H1 (cell line): ENCODE results near the gene ANK2. TPM values are rescaled to one million over a fixed set of nuclear protein-coding genes. Genes with fewer than 3 reads are reported as not detected.

Experiments used
- CTCF ChIA-PET: fragments of 300-600 bp; sonication (Branson Sonifier 250); formaldehyde crosslinking; loops from one replicate; lab custom pipeline; 2021; ENCODE audit not compliant: partially characterized antibody; lab: Charles Lee
- POLR2A ChIA-PET: fragments of 300-600 bp; sonication (Branson Sonifier 250); formaldehyde crosslinking; loops from one replicate; lab custom pipeline; 2021; ENCODE audit warnings: inconsistent platforms; ENCODE audit not compliant: partially characterized antibody; lab: Charles Lee
- DNase-seq, 2 experiments: peaks; one replicate each; pipeline versions ENCODE4 v3.0.0 to v3.0.0-alpha.2; 2010 to 2022; ENCODE audit warnings: low spot score in 2 of 2, low read depth in 1 of 2, mixed read lengths in 1 of 2
- FAIRE-seq: peaks from 2 replicates; lab custom pipeline; 2011; peaks lifted over from hg19 to GRCh38; lab: Jason Lieb, UNC
- H2AFZ ChIP-seq: 2 replicates; pipeline ENCODE4 v1.8.1; 2012; ENCODE audit warnings: low read length, inconsistent platforms
- H2AK5ac ChIP-seq: 2 replicates; pipeline ENCODE4 v1.6.1; 2013; ENCODE audit warnings: low read depth, low read length
- H2BK120ac ChIP-seq: replicated peaks from 2 replicates; pipeline ENCODE3; 2013; ENCODE audit warnings: low read depth, low read length, inconsistent platforms
- H2BK12ac ChIP-seq: 2 replicates; pipeline ENCODE4 v1.6.1; 2013; ENCODE audit warnings: low read depth, low read length
- H2BK15ac ChIP-seq: 2 replicates; pipeline ENCODE4 v1.6.1; 2013; ENCODE audit warnings: low read length
- H2BK20ac ChIP-seq: 2 replicates; pipeline ENCODE4 v1.6.1; 2013; ENCODE audit warnings: low read length
- H2BK5ac ChIP-seq: 2 replicates; pipeline ENCODE4 v1.6.1; 2013; ENCODE audit warnings: low read depth, low read length
- H3K14ac ChIP-seq: 2 replicates; pipeline ENCODE4 v1.6.1; 2013; ENCODE audit warnings: inconsistent platforms; ENCODE audit not compliant: insufficient read length
- H3K18ac ChIP-seq: 2 replicates; pipeline ENCODE4 v1.6.1; 2013; ENCODE audit warnings: low read length; ENCODE audit errors: extremely low read depth
- H3K23ac ChIP-seq: 2 replicates; pipeline ENCODE4 v1.6.1; 2013; ENCODE audit warnings: inconsistent platforms; ENCODE audit not compliant: insufficient read length
- H3K23me2 ChIP-seq: 2 replicates; pipeline ENCODE4 v1.6.1; 2013; ENCODE audit warnings: low read depth, low read length
- H3K27ac ChIP-seq: 2 replicates; pipeline ENCODE4 v1.6.1; 2011; ENCODE audit warnings: low read depth, low read length, inconsistent platforms
- H3K27me3 ChIP-seq, 4 experiments: replicated peaks in 1 of 4; 1 replicate in 1 of 4; 2 replicates in 3 of 4; pipeline versions ENCODE4 v1.6.1 to v1.8.1; 2011 to 2013; ENCODE audit warnings: low read length in 3 of 4, mild to moderate bottlenecking in 3 of 4, inconsistent platforms in 2 of 4, mixed read lengths in 2 of 4, moderate library complexity in 1 of 4; ENCODE audit not compliant: control insufficient read depth in 3 of 4, insufficient read depth in 3 of 4; ENCODE audit errors: extremely low read depth in 1 of 4
- H3K36me3 ChIP-seq, 4 experiments: 2 replicates each; pipeline versions ENCODE4 v1.6.1 to v1.8.1; 2011 to 2013; ENCODE audit warnings: mild to moderate bottlenecking in 4 of 4, low read length in 3 of 4, moderate library complexity in 2 of 4, control low read depth in 1 of 4, inconsistent platforms in 1 of 4; ENCODE audit not compliant: insufficient read depth in 4 of 4, control insufficient read depth in 2 of 4
- H3K4ac ChIP-seq: replicated peaks from 2 replicates; pipeline ENCODE3; 2013; ENCODE audit warnings: low read length, low read depth, mixed read lengths, inconsistent platforms; ENCODE audit not compliant: insufficient read length
- H3K4me1 ChIP-seq, 4 experiments: replicated peaks in 1 of 4; 1 replicate in 1 of 4; 2 replicates in 3 of 4; pipeline versions ENCODE4 v1.6.1 to v1.8.1; 2011 to 2013; ENCODE audit warnings: low read length in 3 of 4, inconsistent platforms in 2 of 4, mixed read lengths in 1 of 4; ENCODE audit not compliant: insufficient read depth in 4 of 4, control insufficient read depth in 3 of 4
- H3K4me2 ChIP-seq, 2 experiments: 2 replicates each; pipeline versions ENCODE4 v1.6.1 to v1.8.1; 2011 to 2013; ENCODE audit warnings: low read depth in 2 of 2, low read length in 2 of 2, control low read depth in 1 of 2, inconsistent platforms in 1 of 2, mild to moderate bottlenecking in 1 of 2; ENCODE audit not compliant: insufficient read depth in 1 of 2
- H3K4me3 ChIP-seq, 4 experiments: fragments of 200-600, 300-600 bp in 1 of 4; sonication (generic), shearing (Covaris generic), sonication (Bioruptor Twin) in 1 of 4; 2 replicates each; pipeline versions ENCODE4 v1.5.1 to v1.8.1; 2011 to 2016; ENCODE audit warnings: low read length in 4 of 4, low read depth in 3 of 4, control low read depth in 2 of 4, inconsistent platforms in 2 of 4, mild to moderate bottlenecking in 2 of 4, mixed read lengths in 1 of 4, moderate library complexity in 1 of 4; ENCODE audit not compliant: insufficient read depth in 2 of 4; ENCODE audit errors: extremely low read depth in 1 of 4
- H3K56ac ChIP-seq: replicated peaks from 2 replicates; pipeline ENCODE3; 2013; ENCODE audit warnings: low read depth, mild to moderate bottlenecking, mixed read lengths, low read length, inconsistent platforms; ENCODE audit not compliant: insufficient read length
- H3K79me1 ChIP-seq: 2 replicates; pipeline ENCODE4 v1.6.1; 2013; ENCODE audit warnings: low read depth, low read length, control low read depth
- H3K79me2 ChIP-seq, 2 experiments: 2 replicates each; pipeline versions ENCODE4 v1.6.1 to v1.8.1; 2012 to 2013; ENCODE audit warnings: low read length in 2 of 2, mild to moderate bottlenecking in 2 of 2, inconsistent platforms in 1 of 2; ENCODE audit not compliant: insufficient read depth in 2 of 2, control insufficient read depth in 1 of 2
- H3K9ac ChIP-seq, 4 experiments: replicated peaks in 1 of 4; 1 replicate in 1 of 4; 2 replicates in 3 of 4; pipeline versions ENCODE4 v1.6.1 to v1.8.1; 2011 to 2013; ENCODE audit warnings: low read depth in 3 of 4, low read length in 3 of 4, control low read depth in 2 of 4, mild to moderate bottlenecking in 2 of 4, moderate library complexity in 2 of 4, inconsistent platforms in 1 of 4; ENCODE audit errors: extremely low read depth in 1 of 4
- H3K9me3 ChIP-seq, 2 experiments: 2 replicates each; pipeline versions ENCODE4 v1.6.1 to v1.8.1; 2012 to 2013; ENCODE audit warnings: mild to moderate bottlenecking in 2 of 2, moderate library complexity in 2 of 2, control low read depth in 1 of 2, inconsistent platforms in 1 of 2, low read depth in 1 of 2, low read length in 1 of 2, mixed read lengths in 1 of 2; ENCODE audit not compliant: insufficient read depth in 2 of 2
- H4K20me1 ChIP-seq, 2 experiments: replicated peaks in 1 of 2; 2 replicates each; pipeline versions ENCODE3 to v1.8.1; 2011 to 2013; ENCODE audit warnings: inconsistent platforms in 2 of 2, low read length in 2 of 2, mild to moderate bottlenecking in 1 of 2; ENCODE audit not compliant: insufficient read depth in 2 of 2, control insufficient read depth in 1 of 2
- H4K5ac ChIP-seq: 2 replicates; pipeline ENCODE4 v1.6.1; 2013; ENCODE audit warnings: low read length, low read depth, mixed read lengths, inconsistent platforms; ENCODE audit not compliant: insufficient read length
- H4K8ac ChIP-seq: 2 replicates; pipeline ENCODE4 v1.8.0; 2013; ENCODE audit warnings: mild to moderate bottlenecking, moderate library complexity, low read length, inconsistent platforms; ENCODE audit not compliant: insufficient read depth; ENCODE audit errors: extremely low read depth
- H4K91ac ChIP-seq: replicated peaks from 2 replicates; pipeline ENCODE3; 2013; ENCODE audit warnings: low read length, mixed read lengths, inconsistent platforms; ENCODE audit not compliant: insufficient read length
- BACH1 ChIP-seq: IDR thresholded peaks from 2 replicates; pipeline ENCODE4 v1.6.1; 2012; ENCODE audit warnings: low read length, improper control_type of control experiment
- CEBPB ChIP-seq: IDR thresholded peaks from 2 replicates; pipeline ENCODE4 v1.6.1; 2012; ENCODE audit warnings: low read depth, low read length
- FOSL1 ChIP-seq: IDR thresholded peaks from 2 replicates; pipeline ENCODE4 v1.6.1; 2011; ENCODE audit warnings: mild to moderate bottlenecking, low read depth, low read length, moderate library complexity; ENCODE audit not compliant: insufficient read depth
- GTF2F1 ChIP-seq: IDR thresholded peaks from 2 replicates; pipeline ENCODE4 v1.6.1; 2012; ENCODE audit warnings: low read depth, low read length, improper control_type of control experiment, borderline replicate concordance
- JUND ChIP-seq: IDR thresholded peaks from 2 replicates; pipeline ENCODE4 v1.6.1; 2011; ENCODE audit warnings: mild to moderate bottlenecking, improper control_type of control experiment, low read length
- POLR2AphosphoS5 ChIP-seq: IDR thresholded peaks from 2 replicates; pipeline ENCODE4 v1.6.1; 2011; ENCODE audit warnings: low read depth, low read length
- SUZ12 ChIP-seq: fragments of 200-600 bp; sonication (generic); IDR thresholded peaks from 2 replicates; pipeline ENCODE4 v1.6.1; 2012; ENCODE audit warnings: mild to moderate bottlenecking, inconsistent platforms, low read length, moderate library complexity, mixed read lengths
- TAF7 ChIP-seq: optimal IDR thresholded peaks from 2 replicates; pipeline ENCODE3; 2011; ENCODE audit warnings: low read depth, mild to moderate bottlenecking, inconsistent platforms, low read length, moderate library complexity, borderline replicate concordance
- WGBS, 2 experiments: shearing (Covaris generic) in 1 of 2; methylation state at CpG; one replicate each; pipeline versions ENCODE4 v1.1.6 to v1.1.7; 2013 to 2015; ENCODE audit warnings: low lambda C conversion rate in 2 of 2, mixed read lengths in 2 of 2, inconsistent platforms in 1 of 2, low coverage in 1 of 2, missing lambda C conversion rate in 1 of 2; ENCODE audit not compliant: insufficient replicate concordance in 2 of 2, insufficient coverage in 1 of 2, insufficient read length in 1 of 2; ENCODE audit errors: extremely low coverage in 1 of 2, missing lambda C conversion rate in 1 of 2; 5-methylcytosine and 5-hydroxymethylcytosine counted together
- polyA plus RNA-seq, 7 experiments: library from polyadenylated mRNA; depleted of rRNA in 3 of 7; stranded (reverse) in 5 of 7; unstranded in 2 of 7; fragments of >200 nt in 5 of 7; fragments of 200-250 nt in 2 of 7; gene quantifications; 1 replicate in 5 of 7; 2 replicates in 1 of 7; 4 replicates in 1 of 7; pipeline versions ENCODE4 v1.2.1 to v1.2.3, GENCODE V29; 2011 to 2013; ENCODE audit warnings: missing spikeins in 2 of 7, mixed read lengths in 2 of 7
- total RNA-seq: library from RNA; stranded (reverse); fragmentation: NEBNext Ultra II Directional; extraction: Animal tissue kit (Norgen Biotek cat#: 25700); gene quantifications from 2 replicates; pipeline ENCODE4 v1.2.1, GENCODE V29; 2021
- TF ChIP-seq, protein P1 (sequence below): IDR thresholded peaks from 2 replicates; pipeline ENCODE4 v1.6.1; 2011; ENCODE audit warnings: low read length, improper control_type of control experiment

The ANK2 gene
- total and polyA plus RNA-seq, 2 of the 8 experiments (the other 6 are each of a cell fraction or from before 2014, with no cell fraction given): 14.2 to 35.1 TPM

DNA sequence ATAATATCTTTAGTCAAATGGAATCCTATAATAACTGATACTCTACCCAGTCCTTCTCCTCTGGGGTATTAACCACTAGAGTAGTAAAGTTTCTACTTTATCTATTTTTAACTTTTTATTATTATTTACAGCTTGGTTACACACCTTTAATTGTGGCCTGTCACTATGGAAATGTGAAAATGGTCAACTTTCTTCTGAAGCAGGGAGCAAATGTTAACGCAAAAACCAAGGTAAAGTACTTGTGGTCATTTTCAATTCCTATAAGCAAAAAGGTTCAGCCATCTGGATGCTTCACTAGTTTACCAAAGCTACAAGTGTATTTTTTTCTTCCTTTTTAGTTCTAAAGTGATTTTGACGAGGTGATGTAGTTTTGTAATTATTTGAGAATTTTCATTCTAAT is 238.8 kb downstream of the ANK2 start:
- H3K4ac ChIP-seq: no peak overlapping the region
- no peak overlapping the region for H3K4me2 ChIP-seq
- H2AK5ac ChIP-seq: no peak overlapping the region
- no peak overlapping the region for H2BK5ac ChIP-seq
- no peak for TF ChIP-seq CEBPB
- TF ChIP-seq, protein P1, sequence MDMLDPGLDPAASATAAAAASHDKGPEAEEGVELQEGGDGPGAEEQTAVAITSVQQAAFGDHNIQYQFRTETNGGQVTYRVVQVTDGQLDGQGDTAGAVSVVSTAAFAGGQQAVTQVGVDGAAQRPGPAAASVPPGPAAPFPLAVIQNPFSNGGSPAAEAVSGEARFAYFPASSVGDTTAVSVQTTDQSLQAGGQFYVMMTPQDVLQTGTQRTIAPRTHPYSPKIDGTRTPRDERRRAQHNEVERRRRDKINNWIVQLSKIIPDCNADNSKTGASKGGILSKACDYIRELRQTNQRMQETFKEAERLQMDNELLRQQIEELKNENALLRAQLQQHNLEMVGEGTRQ: no peak
- TF ChIP-seq FOSL1: no peak
- TF ChIP-seq JUND: no peak
- no peak for TF ChIP-seq GTF2F1
- TF ChIP-seq POLR2AphosphoS5: no peak
- no peak for TF ChIP-seq TAF7
- no peak for TF ChIP-seq SUZ12
- TF ChIP-seq BACH1: no peak
- H2BK12ac ChIP-seq: no peak overlapping the region
- POLR2A ChIA-PET: no interaction called here
- CTCF ChIA-PET: interaction anchor here (9.1 kb wide), 1 partner anchor 10 kb away, joined by 78 read pairs; no protein-coding TSS in a partner anchor
- no peak overlapping the region for H3K23ac ChIP-seq
- H3K27me3 ChIP-seq: no peaks in the 10 kb centered on the region
- peaks cover 0 to 43% (median 10%) of the 10 kb centered on the region in 4 experiments; a peak in 5 of 8 replicates for H3K36me3 ChIP-seq
- WGBS, 2 experiments: 87% methylated on average over 2 of the region's 2 CpGs; no CpG with 5 or more reads in 1 of the 2 experiments
- H2BK20ac ChIP-seq: no peak overlapping the region
- H4K5ac ChIP-seq: no peak overlapping the region
- H3K79me2 ChIP-seq: no peaks in the 10 kb centered on the region
- H4K8ac ChIP-seq: no peak overlapping the region
- no peak overlapping the region for H2AFZ ChIP-seq
- H3K79me1 ChIP-seq: no peaks in the 10 kb centered on the region
- H3K4me3 ChIP-seq: no peak overlapping the region
- no peak for FAIRE-seq
- H3K27ac ChIP-seq: no peak overlapping the region
- no peak overlapping the region for H3K14ac ChIP-seq
- DNase-seq: no peak
- no peak overlapping the region for H3K56ac ChIP-seq
- no peak overlapping the region for H3K9ac ChIP-seq
- H3K9me3 ChIP-seq: no peaks in the 10 kb centered on the region
- peaks cover 4% of the 10 kb centered on the region; the same call in 1 of the 2 replicates for H3K23me2 ChIP-seq
- no peak overlapping the region for H4K91ac ChIP-seq
- no peak overlapping the region for H2BK15ac ChIP-seq
- H3K4me1 ChIP-seq: peaks cover 11 to 24% (median 16%) of the 10 kb centered on the region in 4 experiments
- H3K18ac ChIP-seq: no peak overlapping the region
- no peaks in the 10 kb centered on the region for H4K20me1 ChIP-seq
- H2BK120ac ChIP-seq: no peak overlapping the region
